Tibial artery (tissue), 4 donors: ENCODE data around the gene HAGHL.

Experiments
- DNase-seq, 2 donors: peaks; one replicate each; pipeline ENCODE4 v3.0.0-alpha.2; 2019
- H3K27ac ChIP-seq, 2 donors: fragments of 200-600 bp; sonication (generic) in 1 of 2; 1 replicate in 1 of 2; 2 replicates in 1 of 2; pipeline ENCODE4 v1.5.1; 2018 to 2019; ENCODE audit warnings: mild to moderate bottlenecking in 1 of 2
- H3K27me3 ChIP-seq, 2 donors: fragments of 200-600 bp; sonication (generic) in 1 of 2; one replicate each; pipeline versions ENCODE4 v1.5.1 to v1.6.0; 2016 to 2019
- H3K36me3 ChIP-seq, 3 donors: fragments of 200-600 bp; sonication (generic) in 2 of 3; one replicate each; pipeline ENCODE4 v1.5.1; 2016 to 2019; ENCODE audit warnings: mild to moderate bottlenecking in 2 of 3
- H3K4me1 ChIP-seq, 4 donors: fragments of 200-600 bp; sonication (generic) in 2 of 4; 1 replicate in 3 of 4; 2 replicates in 1 of 4; pipeline ENCODE4 v1.5.1; 2016 to 2019
- H3K4me3 ChIP-seq, 2 donors: fragments of 200-600 bp; sonication (generic) in 1 of 2; 1 replicate in 1 of 2; 2 replicates in 1 of 2; pipeline ENCODE4 v1.5.1; 2018 to 2019; ENCODE audit warnings: mild to moderate bottlenecking in 2 of 2
- H3K9me3 ChIP-seq, 3 donors: fragments of 200-600 bp; sonication (generic) in 1 of 3; one replicate each; pipeline ENCODE4 v1.5.1; 2016 to 2019
- CTCF ChIP-seq, 2 experiments: fragments of 200-600 bp in 1 of 2; fragments of 450-650 bp in 1 of 2; IDR thresholded peaks; one replicate each; pipeline ENCODE4 v1.5.1; 2017 to 2019; ENCODE audit warnings: antibody characterized with exemption in 2 of 2, mild to moderate bottlenecking in 1 of 2, moderate library complexity in 1 of 2
- intact Hi-C: fragments of 100-400 bp; cut with DNase I; formaldehyde crosslinking; loops from one replicate; pipeline ENCODE4 v1.15.0; 2023; ENCODE audit warnings: low total_unique reads

Gene HAGHL

GRCh38 chr16:718922-719321 lies 8.0 kb upstream of the HAGHL start:
- H3K4me3 ChIP-seq: no peak overlapping the region
- no peaks in the 10 kb centered on the region for H3K36me3 ChIP-seq
- peaks cover 0 to 59% (median 39%) of the 10 kb centered on the region in 4 donors for H3K4me1 ChIP-seq
- intact Hi-C loops: no loop called here
- DNase-seq: no peak
- no peak for TF ChIP-seq CTCF (IDR thresholded peaks at IDR 0.05)
- H3K27me3 ChIP-seq: peaks cover 0 to 19% of the 10 kb centered on the region in 2 donors
- no peaks in the 10 kb centered on the region for H3K9me3 ChIP-seq
- no peak overlapping the region for H3K27ac ChIP-seq

GRCh38 chr16:719815-720446 lies 7.0 kb upstream of the HAGHL start:
- Histone ChIP-seq H3K4me1 (peaks cover 0 to 52% (median 33%) of the 10 kb centered on the region in 4 donors), H3K9me3 (no peaks in the 10 kb centered on the region), H3K36me3 (no peaks in the 10 kb centered on the region), H3K27ac (peak overlapping the region; percentile 77 to 92), H3K27me3 (peaks cover 0 to 14% of the 10 kb centered on the region in 2 donors), H3K4me3 (peak overlapping the region; percentile 63 to 74)
- intact Hi-C loops: no loop called here
- TF ChIP-seq CTCF (IDR thresholded peaks at IDR 0.05): no peak
- no peak for DNase-seq

- Histone ChIP-seq H3K27ac (peak overlapping the region; percentile 77 to 92), H3K36me3 (no peaks in the 10 kb centered on the region), H3K4me3 (peak overlapping the region; percentile 63 to 74), H3K27me3 (peaks cover 0 to 20% of the 10 kb centered on the region in 2 donors), H3K4me1 (peaks cover 0 to 48% (median 31%) of the 10 kb centered on the region in 4 donors), H3K9me3 (no peaks in the 10 kb centered on the region)
- TF ChIP-seq CTCF (IDR thresholded peaks at IDR 0.05): no peak
- intact Hi-C loops: no loop called here
- DNase-seq: no peak
Measured at GRCh38 chr16:720447-720989, 6.4 kb upstream of the HAGHL start.

GRCh38 chr16:720990-721764 lies 5.7 kb upstream of the HAGHL start, which contains the start of gene ANTKMT:
ANTKMT (plus strand) TSS chr16:721146; CDS start chr16:721275, 129 bp downstream.
- Histone ChIP-seq H3K4me3 (peak within 1 kb of the TSS; percentile 63 to 74), H3K36me3 (no peaks in the 10 kb centered on the region), H3K27me3 (peaks cover 0 to 21% of the 10 kb centered on the region in 2 donors), H3K27ac (peak within 1 kb of the TSS; percentile 77 to 92), H3K4me1 (peaks cover 0 to 43% (median 25%) of the 10 kb centered on the region in 4 donors), H3K9me3 (no peaks in the 10 kb centered on the region)
- peak; percentile 7 to 22 for TF ChIP-seq CTCF (IDR thresholded peaks at IDR 0.05)
- intact Hi-C loops: no loop called here
- DNase-seq: peak; percentile 40 to 84

- peak overlapping the region; percentile 63 to 74 for H3K4me3 ChIP-seq
- H3K4me1 ChIP-seq: peaks cover 0 to 44% (median 27%) of the 10 kb centered on the region in 4 donors
- peak overlapping the region; percentile 77 to 92 for H3K27ac ChIP-seq
- peaks cover 0 to 21% of the 10 kb centered on the region in 2 donors for H3K27me3 ChIP-seq
- no peak for TF ChIP-seq CTCF (IDR thresholded peaks at IDR 0.05)
- no peak for DNase-seq
- no peaks in the 10 kb centered on the region for H3K9me3 ChIP-seq
- H3K36me3 ChIP-seq: no peaks in the 10 kb centered on the region
- intact Hi-C loops: no loop called here
Measured at GRCh38 chr16:721765-722540, 5.0 kb upstream of the HAGHL start.
